ENCODE results near the gene TMEM123. TPM values are rescaled to one million over a fixed set of nuclear protein-coding genes. Genes with fewer than 3 reads are reported as not detected.

The TMEM123 gene
- total RNA-seq, 1 donor from 2014 or later = 168 TPM

DNA sequence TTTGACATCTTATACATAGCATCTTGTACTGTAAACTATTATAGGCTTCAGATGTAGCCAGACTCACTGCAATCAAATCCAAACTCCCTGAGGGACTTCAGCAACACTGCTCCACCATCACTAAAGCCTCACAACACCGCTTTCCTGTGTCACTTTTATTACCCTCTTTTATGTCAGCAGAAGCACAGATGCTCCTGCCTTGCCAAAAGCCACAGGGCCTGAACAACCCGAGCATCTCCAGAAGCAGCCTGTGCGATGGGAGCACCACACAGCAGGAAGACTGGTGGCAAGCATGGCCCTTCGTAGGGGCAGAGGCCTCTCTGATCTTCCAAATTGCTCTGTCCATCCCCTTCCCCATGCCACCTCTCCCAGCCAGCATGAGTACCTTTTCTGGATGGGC, 22.9 kb downstream of the TMEM123 start:
- Histone ChIP-seq H3K36me3 (ENCODE audit: control insufficient read depth, insufficient read depth, low read length) (no peaks in the 10 kb centered on the region), H3K27me3 (ENCODE audit: control insufficient read depth, insufficient read depth, low read length) (no peaks in the 10 kb centered on the region), H3K4me3 (ENCODE audit: low read depth, low read length) (no peak overlapping the region)
- DNase-seq (ENCODE audit: low read depth) = no peak
- TF ChIP-seq, protein P1, sequence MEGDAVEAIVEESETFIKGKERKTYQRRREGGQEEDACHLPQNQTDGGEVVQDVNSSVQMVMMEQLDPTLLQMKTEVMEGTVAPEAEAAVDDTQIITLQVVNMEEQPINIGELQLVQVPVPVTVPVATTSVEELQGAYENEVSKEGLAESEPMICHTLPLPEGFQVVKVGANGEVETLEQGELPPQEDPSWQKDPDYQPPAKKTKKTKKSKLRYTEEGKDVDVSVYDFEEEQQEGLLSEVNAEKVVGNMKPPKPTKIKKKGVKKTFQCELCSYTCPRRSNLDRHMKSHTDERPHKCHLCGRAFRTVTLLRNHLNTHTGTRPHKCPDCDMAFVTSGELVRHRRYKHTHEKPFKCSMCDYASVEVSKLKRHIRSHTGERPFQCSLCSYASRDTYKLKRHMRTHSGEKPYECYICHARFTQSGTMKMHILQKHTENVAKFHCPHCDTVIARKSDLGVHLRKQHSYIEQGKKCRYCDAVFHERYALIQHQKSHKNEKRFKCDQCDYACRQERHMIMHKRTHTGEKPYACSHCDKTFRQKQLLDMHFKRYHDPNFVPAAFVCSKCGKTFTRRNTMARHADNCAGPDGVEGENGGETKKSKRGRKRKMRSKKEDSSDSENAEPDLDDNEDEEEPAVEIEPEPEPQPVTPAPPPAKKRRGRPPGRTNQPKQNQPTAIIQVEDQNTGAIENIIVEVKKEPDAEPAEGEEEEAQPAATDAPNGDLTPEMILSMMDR (IDR thresholded peaks at IDR 0.05; ENCODE audit: insufficient read depth, low read length, poor library complexity, severe bottlenecking) = no peak

DNA sequence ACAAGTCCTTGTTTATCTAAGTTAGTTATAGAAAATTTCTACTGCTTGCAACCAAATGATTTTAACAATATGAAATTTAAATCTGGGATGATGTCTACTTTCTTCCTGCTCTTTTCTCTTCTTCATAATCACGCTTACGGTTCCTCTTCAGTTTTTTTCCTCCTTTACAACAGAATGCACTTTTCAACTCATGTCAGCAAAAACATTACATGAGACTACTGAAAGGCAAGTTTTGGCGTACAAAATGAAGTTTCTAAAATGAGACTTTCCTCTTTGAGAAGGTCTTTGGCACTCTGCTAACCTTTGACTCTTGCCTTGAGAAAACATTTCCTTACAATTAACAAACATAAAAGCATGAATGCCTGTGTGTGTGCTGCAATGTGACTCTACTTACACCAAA, 23.3 kb downstream of the TMEM123 start:
- TF ChIP-seq, protein P1 (IDR thresholded peaks at IDR 0.05; ENCODE audit: insufficient read depth, low read length, poor library complexity, severe bottlenecking) = no peak
- Histone ChIP-seq H3K36me3 (ENCODE audit: control insufficient read depth, insufficient read depth, low read length) (no peaks in the 10 kb centered on the region), H3K27me3 (ENCODE audit: control insufficient read depth, insufficient read depth, low read length) (no peaks in the 10 kb centered on the region), H3K4me3 (ENCODE audit: low read depth, low read length) (no peak overlapping the region)
- DNase-seq (ENCODE audit: low read depth) = no peak

DNA sequence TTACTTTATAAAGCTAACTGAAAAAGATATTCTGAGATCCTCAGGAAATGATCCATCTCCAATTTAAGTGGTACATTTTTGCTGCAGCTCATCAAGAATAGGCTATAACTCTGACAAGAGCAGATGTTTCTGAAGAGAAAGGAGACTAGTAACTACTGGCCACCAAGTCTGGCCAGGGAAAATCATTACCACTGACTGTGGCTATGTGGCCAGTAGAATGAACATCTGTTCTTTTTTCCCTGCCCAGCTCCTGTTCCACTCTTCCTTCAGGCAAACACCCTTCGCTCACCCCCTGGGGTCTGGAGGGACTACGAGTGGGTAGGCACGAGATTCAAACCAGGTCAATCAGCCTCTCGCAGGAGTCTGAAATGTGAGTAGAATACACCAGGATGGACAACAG, 23.9 kb downstream of the TMEM123 start:
- Histone ChIP-seq H3K27me3 (ENCODE audit: control insufficient read depth, insufficient read depth, low read length) (no peaks in the 10 kb centered on the region), H3K36me3 (ENCODE audit: control insufficient read depth, insufficient read depth, low read length) (no peaks in the 10 kb centered on the region), H3K4me3 (ENCODE audit: low read depth, low read length) (no peak overlapping the region)
- no peak for DNase-seq (ENCODE audit: low read depth)
- TF ChIP-seq, protein P1 (IDR thresholded peaks at IDR 0.05; ENCODE audit: insufficient read depth, low read length, poor library complexity, severe bottlenecking) = no peak

DNA sequence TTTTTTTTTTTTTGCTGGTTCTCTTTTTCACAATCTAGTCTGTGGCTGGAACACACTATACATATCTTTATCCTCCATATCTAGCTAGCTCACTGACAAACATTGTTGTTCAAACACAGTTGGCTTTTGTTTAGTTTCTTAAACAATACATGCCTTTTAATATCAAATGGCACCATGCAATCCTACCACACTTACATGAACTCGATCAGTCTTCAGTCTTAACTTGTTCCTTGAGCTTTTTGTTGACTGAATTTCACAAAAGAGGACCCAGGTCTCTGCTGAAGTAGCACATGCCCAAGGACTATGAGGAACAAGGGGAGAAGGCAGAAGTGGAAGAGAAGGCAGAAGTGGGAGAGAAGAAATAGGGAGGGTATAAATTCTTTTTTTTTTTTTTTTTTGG, 25.5 kb downstream of the TMEM123 start:
- no peak for DNase-seq (ENCODE audit: low read depth)
- H3K27me3 ChIP-seq (ENCODE audit: control insufficient read depth, insufficient read depth, low read length) = no peaks in the 10 kb centered on the region
- H3K4me3 ChIP-seq (ENCODE audit: low read depth, low read length) = no peak overlapping the region
- TF ChIP-seq, protein P1 (IDR thresholded peaks at IDR 0.05; ENCODE audit: insufficient read depth, low read length, poor library complexity, severe bottlenecking) = no peak
- no peaks in the 10 kb centered on the region for H3K36me3 ChIP-seq (ENCODE audit: control insufficient read depth, insufficient read depth, low read length)

DNA sequence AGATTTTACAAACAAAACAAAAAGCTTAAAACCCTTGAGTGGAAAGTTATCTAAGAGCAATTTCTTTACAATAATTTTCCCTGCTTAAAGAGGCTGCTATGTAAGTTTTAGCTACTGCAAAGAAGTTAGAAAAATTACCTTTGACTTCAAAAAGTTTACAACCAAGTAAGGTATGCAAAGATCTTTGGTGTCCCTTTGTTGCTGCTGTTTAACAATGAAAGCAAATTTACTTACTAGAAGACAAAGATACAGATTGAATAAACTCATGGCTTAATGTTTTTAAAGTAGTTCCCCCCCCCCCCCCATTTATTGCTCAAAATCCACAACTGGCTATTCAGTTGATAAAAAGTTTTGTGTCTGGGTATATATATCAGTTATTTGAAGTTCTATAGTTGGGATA, 26.0 kb downstream of the TMEM123 start:
- H3K36me3 ChIP-seq (ENCODE audit: control insufficient read depth, insufficient read depth, low read length) = no peaks in the 10 kb centered on the region
- no peak overlapping the region for H3K4me3 ChIP-seq (ENCODE audit: low read depth, low read length)
- TF ChIP-seq, protein P1 (IDR thresholded peaks at IDR 0.05; ENCODE audit: insufficient read depth, low read length, poor library complexity, severe bottlenecking) = no peak
- no peak for DNase-seq (ENCODE audit: low read depth)
- H3K27me3 ChIP-seq (ENCODE audit: control insufficient read depth, insufficient read depth, low read length) = no peaks in the 10 kb centered on the region

DNA sequence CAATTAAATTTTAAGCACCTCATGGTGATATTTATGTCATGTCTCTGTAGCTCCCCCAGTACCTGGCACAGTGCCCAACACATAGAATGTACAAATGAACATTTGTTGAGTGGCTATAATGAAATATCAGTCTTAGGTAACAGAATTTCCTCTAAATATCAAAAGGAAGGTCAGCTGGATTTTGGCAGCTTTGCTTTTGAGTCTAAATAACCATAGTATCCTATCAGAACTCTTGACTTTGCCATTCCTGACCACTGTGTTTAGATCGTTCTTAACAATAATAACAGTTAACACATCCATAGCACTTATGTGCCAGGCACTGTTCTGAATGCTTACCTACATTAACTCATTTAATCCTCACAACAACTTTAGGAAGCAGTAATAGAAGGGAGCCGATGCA, 26.6 kb downstream of the TMEM123 start:
- no peaks in the 10 kb centered on the region for H3K36me3 ChIP-seq (ENCODE audit: control insufficient read depth, insufficient read depth, low read length)
- no peaks in the 10 kb centered on the region for H3K27me3 ChIP-seq (ENCODE audit: control insufficient read depth, insufficient read depth, low read length)
- TF ChIP-seq, protein P1 (IDR thresholded peaks at IDR 0.05; ENCODE audit: insufficient read depth, low read length, poor library complexity, severe bottlenecking) = no peak
- DNase-seq (ENCODE audit: low read depth) = no peak
- no peak overlapping the region for H3K4me3 ChIP-seq (ENCODE audit: low read depth, low read length)
